Measurements from ENCODE around the gene MYT1. TPM values are rescaled to one million over a fixed set of nuclear protein-coding genes. Genes with fewer than 3 reads are reported as not detected.

The MYT1 gene
- total RNA-seq, 1 experiment from 2014 or later = not detected

DNA sequence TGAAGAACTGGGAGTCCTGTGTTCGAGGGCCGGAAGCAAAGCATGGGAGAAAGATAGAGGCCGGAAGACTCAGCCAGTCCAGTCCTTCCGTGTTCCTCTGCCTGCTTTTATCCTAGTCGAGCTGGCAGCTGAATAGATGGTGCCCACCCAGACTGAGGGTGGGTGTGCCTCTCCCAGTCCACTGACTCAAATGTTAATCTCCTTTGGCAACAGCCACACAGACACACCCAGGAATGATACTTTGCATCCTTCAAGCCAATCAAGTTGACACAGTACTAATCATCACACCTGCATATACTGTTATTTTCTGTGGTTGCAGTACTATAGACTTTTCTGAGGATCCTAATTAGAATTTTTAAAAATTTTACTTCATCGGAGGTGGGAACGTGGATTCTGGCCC is 112.6 kb downstream of the MYT1 start:
- H3K9me3 ChIP-seq (ENCODE audit: insufficient read depth, low read depth) = no peaks in the 10 kb centered on the region
- H3K36me3 ChIP-seq (ENCODE audit: low read depth) = 0 out of 2 replicates have a peak, but pooled peaks cover 4% of the 10 kb centered on the region
- BruUV-seq (replicated peaks) = no TSS peak
- no peak overlapping the region for H3K4me2 ChIP-seq
- CTCF ChIA-PET = no interaction called here
- DNase-seq = no peak
- POLR2A ChIA-PET (ENCODE audit: unreplicated experiment) = no interaction called here
- no peak for TF ChIP-seq EZH2 (IDR thresholded peaks at IDR 0.05; ENCODE audit: low read depth)
- intact Hi-C loops (cut with micrococcal nuclease; ENCODE audit: unreplicated experiment) = no loop called here
- H2AFZ ChIP-seq = no peak overlapping the region
- H3K79me2 ChIP-seq (ENCODE audit: low read depth) = no peaks in the 10 kb centered on the region
- no peak overlapping the region for H3K27ac ChIP-seq
- H4K20me1 ChIP-seq (ENCODE audit: insufficient read depth) = peaks cover 13% of the 10 kb centered on the region; the same call in 1 of the 2 replicates
- no peaks in the 10 kb centered on the region for H3K4me1 ChIP-seq (replicated peaks; ENCODE audit: insufficient read depth)
- peaks cover 10% of the 10 kb centered on the region for H3K27me3 ChIP-seq (ENCODE audit: insufficient read depth, low read depth)
- no peaks in the 10 kb centered on the region for H3K9me2 ChIP-seq (ENCODE audit: insufficient read depth)
- no peaks in the 10 kb centered on the region; the same call in 1 of the 2 replicates for H3F3A ChIP-seq (ENCODE audit: insufficient read depth, low read depth)
- H3K4me3 ChIP-seq = no peak overlapping the region

DNA sequence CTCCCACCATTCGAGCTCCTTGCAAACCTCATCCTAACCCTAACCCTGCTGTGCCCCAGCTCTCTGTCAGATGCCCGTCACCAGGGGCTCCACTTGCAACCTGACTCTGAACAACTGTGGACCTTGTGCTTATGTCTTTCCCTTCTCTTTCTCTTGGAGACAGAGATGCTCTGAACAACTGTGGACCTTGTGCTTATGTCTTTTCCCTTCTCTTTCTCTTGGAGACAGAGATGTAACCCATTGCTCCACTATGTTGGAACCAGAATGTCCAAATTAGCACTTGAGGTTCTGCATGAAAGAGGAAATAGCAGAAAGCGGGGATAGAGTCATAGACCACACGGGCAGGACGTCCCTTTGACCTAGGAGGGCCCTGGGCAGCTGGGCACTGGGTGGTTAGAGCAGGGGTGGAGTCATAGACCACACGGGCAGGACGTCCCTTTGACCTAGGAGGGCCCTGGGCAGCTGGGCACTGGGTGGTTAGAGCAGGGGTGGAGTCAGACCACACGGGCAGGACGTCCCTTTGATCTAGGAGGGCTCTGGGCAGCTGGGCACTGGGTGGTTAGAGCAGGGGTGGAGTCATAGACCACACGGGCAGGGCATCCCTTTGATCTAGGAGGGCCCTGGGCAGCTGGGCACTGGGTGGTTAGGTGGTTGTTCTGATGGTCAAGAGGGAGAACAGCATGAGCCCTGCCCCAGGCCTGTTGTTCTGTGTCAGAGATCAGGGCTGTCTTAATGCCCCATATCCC is 113.5 kb downstream of the MYT1 start:
- intact Hi-C loops (cut with micrococcal nuclease; ENCODE audit: unreplicated experiment) = no loop called here
- DNase-seq = no peak
- ChIA-PET POLR2A (ENCODE audit: unreplicated experiment) (no interaction called here), CTCF (no interaction called here)
- Histone ChIP-seq H2AFZ (no peak overlapping the region), H3K4me1 (replicated peaks; ENCODE audit: insufficient read depth) (no peaks in the 10 kb centered on the region), H3K27me3 (ENCODE audit: insufficient read depth, low read depth) (peaks cover 20% of the 10 kb centered on the region), H3K4me2 (no peak overlapping the region), H3K9me2 (ENCODE audit: insufficient read depth) (no peaks in the 10 kb centered on the region), H4K20me1 (ENCODE audit: insufficient read depth) (peaks cover 8% of the 10 kb centered on the region; the same call in 1 of the 2 replicates), H3K79me2 (ENCODE audit: low read depth) (no peaks in the 10 kb centered on the region), H3K36me3 (ENCODE audit: low read depth) (0 out of 2 replicates have a peak, but pooled peaks cover 4% of the 10 kb centered on the region), H3F3A (ENCODE audit: insufficient read depth, low read depth) (no peaks in the 10 kb centered on the region; the same call in 1 of the 2 replicates), H3K27ac (no peak overlapping the region), H3K4me3 (no peak overlapping the region), H3K9me3 (ENCODE audit: insufficient read depth, low read depth) (no peaks in the 10 kb centered on the region)
- TF ChIP-seq, protein P1, sequence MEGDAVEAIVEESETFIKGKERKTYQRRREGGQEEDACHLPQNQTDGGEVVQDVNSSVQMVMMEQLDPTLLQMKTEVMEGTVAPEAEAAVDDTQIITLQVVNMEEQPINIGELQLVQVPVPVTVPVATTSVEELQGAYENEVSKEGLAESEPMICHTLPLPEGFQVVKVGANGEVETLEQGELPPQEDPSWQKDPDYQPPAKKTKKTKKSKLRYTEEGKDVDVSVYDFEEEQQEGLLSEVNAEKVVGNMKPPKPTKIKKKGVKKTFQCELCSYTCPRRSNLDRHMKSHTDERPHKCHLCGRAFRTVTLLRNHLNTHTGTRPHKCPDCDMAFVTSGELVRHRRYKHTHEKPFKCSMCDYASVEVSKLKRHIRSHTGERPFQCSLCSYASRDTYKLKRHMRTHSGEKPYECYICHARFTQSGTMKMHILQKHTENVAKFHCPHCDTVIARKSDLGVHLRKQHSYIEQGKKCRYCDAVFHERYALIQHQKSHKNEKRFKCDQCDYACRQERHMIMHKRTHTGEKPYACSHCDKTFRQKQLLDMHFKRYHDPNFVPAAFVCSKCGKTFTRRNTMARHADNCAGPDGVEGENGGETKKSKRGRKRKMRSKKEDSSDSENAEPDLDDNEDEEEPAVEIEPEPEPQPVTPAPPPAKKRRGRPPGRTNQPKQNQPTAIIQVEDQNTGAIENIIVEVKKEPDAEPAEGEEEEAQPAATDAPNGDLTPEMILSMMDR (conservative IDR thresholded peaks at IDR 0.05) = no peak
- TF ChIP-seq EZH2 (IDR thresholded peaks at IDR 0.05; ENCODE audit: low read depth) = no peak
- BruUV-seq (replicated peaks) = no TSS peak

- no peaks in the 10 kb centered on the region for H3K9me3 ChIP-seq (ENCODE audit: insufficient read depth, low read depth)
- DNase-seq = no peak
- no peak overlapping the region for H3K27ac ChIP-seq
- H3K4me1 ChIP-seq (replicated peaks; ENCODE audit: insufficient read depth) = no peaks in the 10 kb centered on the region
- H3F3A ChIP-seq (ENCODE audit: insufficient read depth, low read depth) = no peaks in the 10 kb centered on the region; the same call in 1 of the 2 replicates
- H2AFZ ChIP-seq = no peak overlapping the region
- no peak overlapping the region for H3K4me3 ChIP-seq
- CTCF ChIA-PET = no interaction called here
- POLR2A ChIA-PET (ENCODE audit: unreplicated experiment) = no interaction called here
- 0 out of 2 replicates have a peak, but pooled peaks cover 4% of the 10 kb centered on the region for H3K36me3 ChIP-seq (ENCODE audit: low read depth)
- no TSS peak for BruUV-seq (replicated peaks)
- no peak overlapping the region for H3K4me2 ChIP-seq
- H3K9me2 ChIP-seq (ENCODE audit: insufficient read depth) = no peaks in the 10 kb centered on the region
- H3K27me3 ChIP-seq (ENCODE audit: insufficient read depth, low read depth) = peaks cover 25% of the 10 kb centered on the region
- intact Hi-C loops (cut with micrococcal nuclease; ENCODE audit: unreplicated experiment) = no loop called here
- no peaks in the 10 kb centered on the region for H3K79me2 ChIP-seq (ENCODE audit: low read depth)
- peaks cover 8% of the 10 kb centered on the region; the same call in 1 of the 2 replicates for H4K20me1 ChIP-seq (ENCODE audit: insufficient read depth)
- TF ChIP-seq, protein P1 (conservative IDR thresholded peaks at IDR 0.05) = no peak
- no peak for TF ChIP-seq EZH2 (IDR thresholded peaks at IDR 0.05; ENCODE audit: low read depth)
Measured at GRCh38 chr20:64278317-64278681, 114.0 kb downstream of the MYT1 start.

All from PC-9 (cell line).